ENCODE data around the gene NUAK2.

GRCh38 chr1:205324781-205325180 is 3.2 kb upstream of the NUAK2 start:
- no peak for TF ChIP-seq EP300 (conservative IDR thresholded peaks at IDR 0.05; ENCODE audit: poor library complexity, severe bottlenecking)
- TF ChIP-seq CTCF (IDR thresholded peaks at IDR 0.05; ENCODE audit: poor library complexity, severe bottlenecking), result no peak
- TF ChIP-seq RAD21 (conservative IDR thresholded peaks at IDR 0.05), result no peak
- TF ChIP-seq POLR2AphosphoS5 (IDR thresholded peaks at IDR 0.05), result no peak
